Natural killer cell (primary cell): ENCODE data around the gene BCL2L2. TPM values are rescaled to one million over a fixed set of nuclear protein-coding genes. Genes with fewer than 3 reads are reported as not detected.
A peak's percentile ranks its signal among the peaks of the same experiment; 100 is the strongest.

Experiments
- ATAC-seq, 3 donors: fragments of 150-1000 bp in 2 of 3; fragments of 200-7000 bp in 1 of 3; cut with Tn5 transposase; 1 replicate in 1 of 3; 2 replicates in 2 of 3; pipeline ENCODE4 v1.10.0; 2021; ENCODE audit warnings: mild to moderate bottlenecking in 2 of 3, moderate library complexity in 2 of 3
- DNase-seq, 2 donors: peaks; one replicate each; pipeline versions ENCODE4 v3.0.0 to v3.0.0-alpha.2; 2013 to 2021; ENCODE audit warnings: mixed read lengths in 1 of 2
- H3K27ac ChIP-seq: one replicate; pipeline ENCODE4 v1.5.1; 2013; ENCODE audit warnings: mild to moderate bottlenecking, low read length
- H3K27me3 ChIP-seq: one replicate; pipeline ENCODE4 v1.6.1; 2013; ENCODE audit warnings: low read length; ENCODE audit not compliant: control insufficient read depth, insufficient read depth
- H3K36me3 ChIP-seq: one replicate; pipeline ENCODE4 v1.6.1; 2013; ENCODE audit warnings: low read length; ENCODE audit not compliant: control insufficient read depth, insufficient read depth
- H3K4me1 ChIP-seq: one replicate; pipeline ENCODE4 v1.6.1; 2013; ENCODE audit warnings: low read length; ENCODE audit not compliant: control insufficient read depth, insufficient read depth
- H3K4me3 ChIP-seq: one replicate; pipeline ENCODE4 v1.5.1; 2013; ENCODE audit warnings: low read length
- H3K9me3 ChIP-seq: one replicate; pipeline ENCODE4 v1.6.1; 2013; ENCODE audit warnings: low read length; ENCODE audit not compliant: control insufficient read depth, insufficient read depth
- H3K27ac Mint-ChIP-seq, 2 donors: one replicate each; pipeline ENCODE4 v1.8.0; 2022; ENCODE audit warnings: mild to moderate bottlenecking in 2 of 2, mixed read lengths in 2 of 2, moderate library complexity in 1 of 2
- H3K27me3 Mint-ChIP-seq, 2 donors: one replicate each; pipeline ENCODE4 v1.8.0; 2022; ENCODE audit warnings: low read depth in 2 of 2, mixed read lengths in 2 of 2
- H3K36me3 Mint-ChIP-seq: one replicate; pipeline ENCODE4 v1.8.0; 2022; ENCODE audit warnings: mixed read lengths
- H3K4me1 Mint-ChIP-seq, 2 donors: one replicate each; pipeline ENCODE4 v1.8.0; 2022; ENCODE audit warnings: mixed read lengths in 2 of 2
- H3K4me3 Mint-ChIP-seq: one replicate; pipeline ENCODE4 v1.8.0; 2022; ENCODE audit warnings: mild to moderate bottlenecking, moderate library complexity, mixed read lengths
- H3K9me3 Mint-ChIP-seq, 2 donors: one replicate each; pipeline ENCODE4 v1.8.0; 2022; ENCODE audit warnings: mixed read lengths in 2 of 2
- WGBS: methylation state at CpG from one replicate; pipeline ENCODE4 v1.1.7; 2013; ENCODE audit warnings: missing lambda C conversion rate; ENCODE audit not compliant: insufficient coverage; 5-methylcytosine and 5-hydroxymethylcytosine counted together
- intact Hi-C: fragments of 100-400 bp; cut with micrococcal nuclease; formaldehyde crosslinking; loops from one replicate; pipeline ENCODE4 v1.14.2; 2022
- total RNA-seq, 4 donors: library from RNA; stranded (reverse); fragments of 120-200 nt in 1 of 4; gene quantifications; one replicate each; pipeline versions ENCODE4 v1.2.3 to v1.2.4, GENCODE V29; 2013 to 2022
- TF ChIP-seq, protein P1 (sequence below): fragments of 200-600 bp; IDR thresholded peaks from one replicate; pipeline ENCODE4 v1.8.0; 2022; ENCODE audit warnings: antibody characterized with exemption

BCL2L2 gene
- total RNA-seq, 3 donors from 2014 or later (not counting 1 experiment from before 2014, with no cell fraction given): 13.8 to 25.3 (median 14.4) TPM

DNA sequence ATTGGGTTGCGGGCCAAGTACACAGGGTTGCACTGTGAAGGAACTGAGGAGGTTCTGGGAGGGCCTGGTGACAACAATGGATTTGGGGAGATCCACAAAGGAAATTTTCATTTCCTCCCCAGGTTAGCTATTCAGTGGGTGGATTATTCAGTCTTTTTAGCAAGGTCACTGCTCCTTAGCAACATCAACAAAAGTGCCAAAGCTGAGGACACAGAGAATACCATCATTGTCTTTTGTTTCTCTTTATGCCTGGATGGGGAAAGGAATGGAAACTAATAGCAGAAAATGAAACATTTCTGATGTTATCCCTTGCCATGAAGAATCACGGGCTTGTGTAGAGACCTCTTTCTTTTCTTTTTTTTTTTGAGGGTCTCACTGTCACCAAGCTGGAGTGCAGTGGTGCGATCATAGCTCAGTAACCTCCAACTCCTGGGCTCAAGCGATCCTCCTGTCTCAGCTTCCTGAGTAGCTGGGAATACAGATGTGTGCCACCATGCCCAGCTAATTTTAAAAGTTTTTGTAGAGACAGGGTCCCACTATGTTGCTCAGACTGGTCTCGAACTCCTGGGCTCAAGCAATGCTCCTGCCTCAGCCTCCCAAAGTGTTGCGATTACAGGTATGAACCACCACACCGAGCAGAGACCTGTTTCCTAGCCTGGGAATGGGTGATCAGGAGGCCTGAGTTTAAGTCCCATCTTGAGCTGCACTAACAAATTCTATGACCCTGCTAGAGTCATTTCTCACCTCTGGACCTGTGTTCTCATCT lies 10.4 kb upstream of the BCL2L2 start:
- no peak for DNase-seq
- Mint-ChIP-seq H3K27ac (peak overlapping the region; percentile 20 to 38), H3K27me3 (no peaks in the 10 kb centered on the region), H3K4me3 (no peak overlapping the region), H3K36me3 (no peaks in the 10 kb centered on the region), H3K4me1 (peaks cover 17 to 20% of the 10 kb centered on the region in 2 donors), H3K9me3 (no peaks in the 10 kb centered on the region)
- TF ChIP-seq, protein P1, sequence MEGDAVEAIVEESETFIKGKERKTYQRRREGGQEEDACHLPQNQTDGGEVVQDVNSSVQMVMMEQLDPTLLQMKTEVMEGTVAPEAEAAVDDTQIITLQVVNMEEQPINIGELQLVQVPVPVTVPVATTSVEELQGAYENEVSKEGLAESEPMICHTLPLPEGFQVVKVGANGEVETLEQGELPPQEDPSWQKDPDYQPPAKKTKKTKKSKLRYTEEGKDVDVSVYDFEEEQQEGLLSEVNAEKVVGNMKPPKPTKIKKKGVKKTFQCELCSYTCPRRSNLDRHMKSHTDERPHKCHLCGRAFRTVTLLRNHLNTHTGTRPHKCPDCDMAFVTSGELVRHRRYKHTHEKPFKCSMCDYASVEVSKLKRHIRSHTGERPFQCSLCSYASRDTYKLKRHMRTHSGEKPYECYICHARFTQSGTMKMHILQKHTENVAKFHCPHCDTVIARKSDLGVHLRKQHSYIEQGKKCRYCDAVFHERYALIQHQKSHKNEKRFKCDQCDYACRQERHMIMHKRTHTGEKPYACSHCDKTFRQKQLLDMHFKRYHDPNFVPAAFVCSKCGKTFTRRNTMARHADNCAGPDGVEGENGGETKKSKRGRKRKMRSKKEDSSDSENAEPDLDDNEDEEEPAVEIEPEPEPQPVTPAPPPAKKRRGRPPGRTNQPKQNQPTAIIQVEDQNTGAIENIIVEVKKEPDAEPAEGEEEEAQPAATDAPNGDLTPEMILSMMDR: no peak
- Histone ChIP-seq H3K9me3 (no peaks in the 10 kb centered on the region), H3K4me3 (no peak overlapping the region), H3K27ac (no peak overlapping the region), H3K27me3 (no peaks in the 10 kb centered on the region), H3K4me1 (peaks cover 22% of the 10 kb centered on the region), H3K36me3 (peaks cover 15% of the 10 kb centered on the region)
- intact Hi-C loops: no loop called here
- 97% methylated on average over 7 of the region's 7 CpGs for WGBS
- ATAC-seq: no peak

DNA sequence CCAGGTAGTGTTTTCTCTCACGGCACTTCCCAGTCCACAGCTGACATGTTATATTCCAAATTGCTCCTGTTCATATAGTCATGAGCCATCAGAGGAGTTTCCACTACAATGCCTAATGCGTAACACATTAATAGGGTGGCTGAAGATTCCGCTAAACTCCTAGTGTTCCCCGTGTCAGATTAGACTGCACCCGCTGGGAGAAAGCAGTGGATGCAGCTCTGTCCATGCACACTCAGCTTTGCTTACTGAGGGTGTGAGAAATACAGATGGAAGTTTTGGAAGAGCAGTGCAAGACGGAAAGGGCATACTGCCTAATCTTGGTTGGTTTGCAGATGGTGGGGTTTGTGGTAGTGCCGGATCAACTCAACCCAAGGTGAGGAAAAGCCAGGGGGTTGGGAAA lies 9.5 kb upstream of the BCL2L2 start:
- Histone ChIP-seq H3K4me3 (no peak overlapping the region), H3K27ac (no peak overlapping the region), H3K27me3 (no peaks in the 10 kb centered on the region), H3K36me3 (peaks cover 15% of the 10 kb centered on the region), H3K9me3 (no peaks in the 10 kb centered on the region), H3K4me1 (peaks cover 22% of the 10 kb centered on the region)
- H3K4me1 Mint-ChIP-seq: peaks cover 20 to 27% of the 10 kb centered on the region in 2 donors
- WGBS: over 99% methylated on average over 7 of the region's 7 CpGs
- no peaks in the 10 kb centered on the region for H3K9me3 Mint-ChIP-seq
- DNase-seq (no peak), ATAC-seq (no peak)
- H3K36me3 Mint-ChIP-seq: no peaks in the 10 kb centered on the region
- H3K4me3 Mint-ChIP-seq: no peak overlapping the region
- TF ChIP-seq, protein P1: no peak
- intact Hi-C loops: no loop called here
- H3K27ac Mint-ChIP-seq: peak overlapping the region; percentile 20 to 38
- H3K27me3 Mint-ChIP-seq: no peaks in the 10 kb centered on the region

DNA sequence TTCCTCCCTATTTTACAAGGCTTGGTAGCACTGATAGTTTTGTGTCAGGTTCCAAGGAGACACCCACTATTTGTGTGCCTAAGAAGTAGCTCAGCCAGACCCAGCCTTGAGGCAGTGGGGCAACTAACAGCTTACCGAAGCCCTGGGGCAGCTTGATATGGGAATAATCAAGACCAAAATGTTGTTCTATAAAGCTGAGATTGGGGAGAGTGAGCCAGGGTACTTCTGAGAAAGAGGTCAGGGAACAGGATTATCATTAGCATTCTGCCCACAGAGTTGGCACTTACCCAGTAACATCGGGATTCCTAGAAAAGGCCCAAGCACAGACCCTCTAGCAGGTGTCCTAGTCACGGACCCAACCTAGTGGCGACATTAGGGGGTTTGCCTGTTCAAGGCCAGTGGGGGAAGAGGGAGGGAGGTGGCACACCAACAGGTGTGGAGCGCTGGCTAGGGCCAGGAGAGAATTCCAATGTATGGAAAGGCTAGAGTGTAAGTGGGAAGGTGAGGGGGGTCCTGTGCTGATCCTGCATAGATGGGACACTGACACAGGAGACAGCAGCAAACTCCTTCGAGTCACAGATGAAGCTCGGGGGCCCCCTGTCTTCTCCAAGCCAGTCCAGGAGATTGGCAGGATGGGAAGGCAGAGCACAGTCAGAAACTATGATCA lies 8.9 kb upstream of the BCL2L2 start:
- H3K27ac Mint-ChIP-seq: peak overlapping the region; percentile 38 to 92
- intact Hi-C loops: loop anchor here (2.0 kb wide), 1 partner anchor 177 kb away; no protein-coding TSS in a partner anchor
- DNase-seq: no peak
- 97% methylated on average over 7 of the region's 7 CpGs for WGBS
- Histone ChIP-seq H3K27me3 (no peaks in the 10 kb centered on the region), H3K27ac (no peak overlapping the region), H3K4me1 (peaks cover 25% of the 10 kb centered on the region), H3K9me3 (no peaks in the 10 kb centered on the region), H3K36me3 (peaks cover 15% of the 10 kb centered on the region), H3K4me3 (no peak overlapping the region)
- H3K4me3 Mint-ChIP-seq: no peak overlapping the region
- H3K9me3 Mint-ChIP-seq: no peaks in the 10 kb centered on the region
- no peak for ATAC-seq
- H3K4me1 Mint-ChIP-seq: peaks cover 20 to 32% of the 10 kb centered on the region in 2 donors
- no peaks in the 10 kb centered on the region for H3K27me3 Mint-ChIP-seq
- TF ChIP-seq, protein P1: no peak
- H3K36me3 Mint-ChIP-seq: no peaks in the 10 kb centered on the region
